ENCODE results near the gene CCDC187. TPM values are rescaled to one million over a fixed set of nuclear protein-coding genes. Genes with fewer than 3 reads are reported as not detected.

Gene CCDC187
- total RNA-seq, 1 donor from 2014 or later = 6.6 TPM

DNA sequence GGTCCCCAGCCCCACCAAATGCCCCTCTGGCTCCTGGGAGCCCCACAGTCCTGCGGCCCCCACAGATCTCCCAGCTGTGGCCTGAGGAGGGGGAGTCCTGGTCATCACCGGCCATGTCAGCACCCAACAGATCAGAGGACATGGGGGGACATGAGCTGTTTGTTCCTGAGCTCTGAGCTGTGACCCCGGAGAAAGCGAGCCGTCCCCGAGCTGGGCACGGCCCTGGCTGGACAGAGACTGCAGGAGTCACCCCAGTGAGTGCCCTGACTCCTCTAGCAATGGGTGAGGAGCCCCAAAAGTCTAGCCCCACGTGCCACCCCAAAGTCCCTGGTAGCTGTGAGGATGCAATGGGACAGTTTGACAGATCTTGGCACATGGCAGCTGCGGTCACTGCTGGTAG lies 25.7 kb downstream of the CCDC187 start:
- no peaks in the 10 kb centered on the region for H3K36me3 ChIP-seq
- H3K4me1 ChIP-seq = peaks cover 1% of the 10 kb centered on the region
- H3K27me3 ChIP-seq (ENCODE audit: low read depth) = peaks cover 21% of the 10 kb centered on the region
- ATAC-seq (no peak), DNase-seq (no peak)
- H3K27ac ChIP-seq = no peak overlapping the region
- no peak for TF ChIP-seq CTCF (IDR thresholded peaks at IDR 0.05)
- H3K9me3 ChIP-seq = no peaks in the 10 kb centered on the region
- intact Hi-C loops (cut with DNase I) = no loop called here
- no peak overlapping the region for H3K4me3 ChIP-seq

DNA sequence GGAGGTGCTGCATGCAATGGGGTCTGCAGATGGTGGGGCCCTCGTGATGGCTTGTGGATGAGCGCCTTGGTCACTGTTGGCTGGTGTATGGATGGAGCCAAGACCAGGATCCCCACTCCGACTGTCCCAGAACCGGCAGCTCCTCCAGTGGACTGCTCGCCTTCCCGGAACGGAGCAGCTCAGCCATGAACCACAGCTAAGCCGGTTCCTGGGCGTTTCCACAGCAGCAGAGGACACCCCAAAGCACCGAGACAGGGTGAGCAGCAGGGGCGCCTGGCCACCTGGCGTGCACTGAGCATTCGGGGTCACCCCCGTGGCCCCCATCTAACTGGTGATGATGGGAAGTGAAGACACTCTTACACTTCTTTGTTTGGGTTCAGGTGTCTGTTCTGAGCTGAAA lies 26.1 kb downstream of the CCDC187 start:
- Histone ChIP-seq H3K4me3 (no peak overlapping the region), H3K4me1 (no peaks in the 10 kb centered on the region), H3K36me3 (no peaks in the 10 kb centered on the region), H3K27ac (no peak overlapping the region), H3K27me3 (ENCODE audit: low read depth) (peaks cover 20% of the 10 kb centered on the region), H3K9me3 (no peaks in the 10 kb centered on the region)
- intact Hi-C loops (cut with DNase I) = no loop called here
- no peak for ATAC-seq
- TF ChIP-seq CTCF (IDR thresholded peaks at IDR 0.05) = no peak
- DNase-seq = no peak

DNA sequence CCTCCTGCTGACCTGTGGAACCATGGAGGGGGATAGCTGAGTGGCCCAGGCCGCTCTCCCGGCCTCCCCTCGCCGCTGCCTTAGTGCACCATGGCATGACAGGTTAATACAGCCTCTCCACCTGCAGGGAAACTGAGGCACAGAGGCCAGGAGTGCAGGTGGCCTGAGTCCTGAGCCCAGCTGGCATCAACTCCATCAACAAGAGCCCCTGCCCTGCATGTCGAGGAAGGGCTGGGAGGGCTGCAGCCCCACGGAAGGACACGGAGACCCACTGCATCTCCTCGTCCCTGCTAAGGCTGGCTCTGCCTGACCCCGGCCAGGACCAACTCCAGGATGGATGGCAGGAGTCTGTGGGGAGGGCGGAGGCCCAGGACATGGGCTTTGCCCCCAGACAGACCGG lies 27.2 kb downstream of the CCDC187 start:
- TF ChIP-seq CTCF (IDR thresholded peaks at IDR 0.05) = no peak
- no peak for ATAC-seq
- H3K27me3 ChIP-seq (ENCODE audit: low read depth) = peaks cover 20% of the 10 kb centered on the region
- no peaks in the 10 kb centered on the region for H3K4me1 ChIP-seq
- H3K36me3 ChIP-seq = no peaks in the 10 kb centered on the region
- intact Hi-C loops (cut with DNase I) = no loop called here
- H3K27ac ChIP-seq = no peak overlapping the region
- H3K9me3 ChIP-seq = no peaks in the 10 kb centered on the region
- no peak overlapping the region for H3K4me3 ChIP-seq
- DNase-seq = no peak

GRCh38 chr9:136275655-136276429 lies 28.1 kb downstream of the CCDC187 start:
- no peaks in the 10 kb centered on the region for H3K9me3 ChIP-seq
- H3K36me3 ChIP-seq = no peaks in the 10 kb centered on the region
- no peaks in the 10 kb centered on the region for H3K4me1 ChIP-seq
- H3K4me3 ChIP-seq = no peak overlapping the region
- no peak for DNase-seq
- ATAC-seq = no peak
- no peak for TF ChIP-seq CTCF (IDR thresholded peaks at IDR 0.05)
- no peak overlapping the region for H3K27ac ChIP-seq
- intact Hi-C loops (cut with DNase I) = no loop called here
- H3K27me3 ChIP-seq (ENCODE audit: low read depth) = peaks cover 13% of the 10 kb centered on the region

- Histone ChIP-seq H3K9me3 (no peaks in the 10 kb centered on the region), H3K27me3 (ENCODE audit: low read depth) (peaks cover 12% of the 10 kb centered on the region), H3K27ac (no peak overlapping the region), H3K36me3 (no peaks in the 10 kb centered on the region), H3K4me3 (no peak overlapping the region), H3K4me1 (no peaks in the 10 kb centered on the region)
- DNase-seq = no peak
- ATAC-seq = peak in 1 of 2 donors; percentile 18
- intact Hi-C loops (cut with DNase I) = no loop called here
- no peak for TF ChIP-seq CTCF (IDR thresholded peaks at IDR 0.05)
Observed at GRCh38 chr9:136274786-136275654, 28.9 kb downstream of the CCDC187 start.

Measured in lower lobe of right lung (tissue), 2 donors.